Neuronal stem cell (in vitro differentiated cells): ENCODE results near the gene KRT33A.
A peak's percentile ranks its signal among the peaks of the same experiment; 100 is the strongest.

ENCODE experiments used
- DNase-seq: peaks from one replicate; pipeline ENCODE4 v3.0.0-alpha.2; 2013; ENCODE audit warnings: low spot score
- H2AFZ ChIP-seq: one replicate; pipeline ENCODE4 v1.6.1; 2013; ENCODE audit warnings: mild to moderate bottlenecking, low read length, inconsistent platforms
- H2AK5ac ChIP-seq: 2 replicates; pipeline ENCODE4 v1.6.1; 2013; ENCODE audit warnings: low read depth, mild to moderate bottlenecking, inconsistent platforms, low read length, moderate library complexity, mixed read lengths
- H2BK120ac ChIP-seq: 2 replicates; pipeline ENCODE4 v1.6.1; 2013; ENCODE audit warnings: low read depth, mild to moderate bottlenecking, inconsistent platforms, low read length, moderate library complexity, mixed read lengths
- H2BK12ac ChIP-seq: one replicate; pipeline ENCODE4 v1.6.1; 2013; ENCODE audit warnings: low read length, inconsistent platforms
- H2BK15ac ChIP-seq: 2 replicates; pipeline ENCODE4 v1.6.1; 2013; ENCODE audit warnings: mild to moderate bottlenecking, low read length, inconsistent platforms, mixed read lengths
- H2BK5ac ChIP-seq: one replicate; pipeline ENCODE4 v1.6.1; 2013; ENCODE audit warnings: inconsistent platforms, mild to moderate bottlenecking, low read length, moderate library complexity
- H3K14ac ChIP-seq: one replicate; pipeline ENCODE4 v1.6.1; 2013; ENCODE audit warnings: low read length, inconsistent platforms
- H3K18ac ChIP-seq: 2 replicates; pipeline ENCODE4 v1.6.1; 2013; ENCODE audit warnings: low read length, inconsistent platforms
- H3K23ac ChIP-seq: 2 replicates; pipeline ENCODE4 v1.6.1; 2013; ENCODE audit warnings: low read depth, mild to moderate bottlenecking, mixed read lengths, low read length, inconsistent platforms; ENCODE audit not compliant: poor library complexity
- H3K27ac ChIP-seq: replicated peaks from 3 replicates; pipeline ENCODE4 v1.5.1; 2013; ENCODE audit warnings: low read length, inconsistent platforms
- H3K27me3 ChIP-seq, 3 experiments: 2 replicates each; pipeline ENCODE4 v1.6.1; 2013; ENCODE audit warnings: low read length in 3 of 3, mild to moderate bottlenecking in 2 of 3, inconsistent platforms in 1 of 3, low read depth in 1 of 3, mixed read lengths in 1 of 3, moderate library complexity in 1 of 3; ENCODE audit not compliant: control insufficient read depth in 3 of 3, insufficient read depth in 3 of 3
- H3K36me3 ChIP-seq, 2 donors: replicated peaks in 1 of 2; 2 replicates each; pipeline ENCODE4 v1.6.1; 2013; ENCODE audit warnings: low read length in 2 of 2; ENCODE audit not compliant: control insufficient read depth in 2 of 2, insufficient read depth in 2 of 2
- H3K4ac ChIP-seq: 2 replicates; pipeline ENCODE4 v1.6.1; 2013; ENCODE audit warnings: inconsistent platforms, mild to moderate bottlenecking, low read length, moderate library complexity
- H3K4me1 ChIP-seq, 2 donors: 1 replicate in 1 of 2; 2 replicates in 1 of 2; pipeline ENCODE4 v1.6.1; 2013; ENCODE audit warnings: low read length in 2 of 2, low read depth in 1 of 2; ENCODE audit not compliant: control insufficient read depth in 2 of 2, insufficient read depth in 1 of 2
- H3K4me2 ChIP-seq: one replicate; pipeline ENCODE4 v1.6.1; 2013; ENCODE audit warnings: mild to moderate bottlenecking, low read length, inconsistent platforms; ENCODE audit not compliant: insufficient read depth, poor library complexity, severe bottlenecking
- H3K4me3 ChIP-seq, 2 donors: 2 replicates each; pipeline ENCODE4 v1.5.1; 2013; ENCODE audit warnings: low read length in 2 of 2, mild to moderate bottlenecking in 2 of 2, inconsistent platforms in 1 of 2, moderate library complexity in 1 of 2
- H3K79me1 ChIP-seq: one replicate; pipeline ENCODE4 v1.6.1; 2013; ENCODE audit warnings: low read depth, mild to moderate bottlenecking, inconsistent platforms, low read length, moderate library complexity
- H3K9ac ChIP-seq: one replicate; pipeline ENCODE4 v1.6.1; 2013; ENCODE audit warnings: mild to moderate bottlenecking, low read depth, low read length, inconsistent platforms; ENCODE audit not compliant: poor library complexity
- H3K9me3 ChIP-seq, 2 donors: replicated peaks in 1 of 2; 2 replicates each; pipeline versions ENCODE3 to v1.6.1; 2013; ENCODE audit warnings: low read length in 2 of 2, mild to moderate bottlenecking in 2 of 2, inconsistent platforms in 1 of 2, low read depth in 1 of 2, mixed read lengths in 1 of 2, moderate library complexity in 1 of 2; ENCODE audit not compliant: control insufficient read depth in 2 of 2, insufficient read depth in 1 of 2
- H4K8ac ChIP-seq: one replicate; pipeline ENCODE4 v1.6.1; 2013; ENCODE audit warnings: low read depth, mild to moderate bottlenecking, inconsistent platforms, low read length, moderate library complexity
- H4K91ac ChIP-seq: one replicate; pipeline ENCODE4 v1.6.1; 2013; ENCODE audit warnings: low read length, low read depth, mild to moderate bottlenecking, inconsistent platforms; ENCODE audit not compliant: poor library complexity
- WGBS, 2 donors: extraction: QIAGEN DNeasy Blood & Tissue Kit; methylation state at CpG; one replicate each; pipeline ENCODE4 v1.1.7; 2013; ENCODE audit warnings: missing lambda C conversion rate in 2 of 2, mixed read lengths in 1 of 2; ENCODE audit not compliant: insufficient read length in 2 of 2, insufficient replicate concordance in 1 of 2; ENCODE audit errors: extremely low coverage in 2 of 2; 5-methylcytosine and 5-hydroxymethylcytosine counted together

KRT33A gene

DNA sequence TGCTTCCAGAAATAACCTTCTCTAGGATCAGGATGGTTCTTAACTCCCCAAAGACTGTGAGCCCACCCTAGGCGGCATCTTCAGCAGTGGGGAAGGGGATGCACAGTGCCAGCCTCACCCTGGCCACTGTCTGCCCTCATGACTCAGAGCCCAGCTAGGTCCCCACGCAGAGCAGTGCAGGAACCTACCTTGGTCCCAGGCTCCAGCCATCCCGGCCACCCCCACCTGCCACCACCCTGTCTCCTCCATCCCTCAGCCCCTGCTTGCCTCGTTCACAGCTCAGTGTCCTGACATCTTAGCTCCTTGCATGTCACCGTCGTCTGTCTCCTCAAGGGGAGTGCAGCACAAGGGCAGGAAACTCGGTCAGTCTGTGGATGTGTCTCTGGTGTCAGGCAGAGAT is 19.0 kb downstream of the KRT33A start:
- H2AFZ ChIP-seq: no peak overlapping the region
- no peaks in the 10 kb centered on the region for H3K36me3 ChIP-seq
- H3K9ac ChIP-seq: no peak overlapping the region
- H3K4ac ChIP-seq: no peak overlapping the region
- no peak overlapping the region for H3K4me3 ChIP-seq
- H4K91ac ChIP-seq: no peak overlapping the region
- no CpG with 5 or more reads among the region's 7 CpGs for WGBS, 2 donors
- H2BK12ac ChIP-seq: no peak overlapping the region
- peak overlapping the region; percentile 31 for H3K18ac ChIP-seq
- no peaks in the 10 kb centered on the region for H3K9me3 ChIP-seq
- no peaks in the 10 kb centered on the region for H3K4me1 ChIP-seq
- no peak overlapping the region for H2BK5ac ChIP-seq
- H3K27me3 ChIP-seq: no peaks in the 10 kb centered on the region
- H4K8ac ChIP-seq: no peak overlapping the region
- no peak overlapping the region for H2BK15ac ChIP-seq
- no peak overlapping the region for H2BK120ac ChIP-seq
- H3K79me1 ChIP-seq: no peaks in the 10 kb centered on the region
- no peak overlapping the region for H3K23ac ChIP-seq
- H3K27ac ChIP-seq: no peak overlapping the region
- no peak for DNase-seq
- H3K4me2 ChIP-seq: no peak overlapping the region
- H2AK5ac ChIP-seq: no peak overlapping the region
- H3K14ac ChIP-seq: no peak overlapping the region

DNA sequence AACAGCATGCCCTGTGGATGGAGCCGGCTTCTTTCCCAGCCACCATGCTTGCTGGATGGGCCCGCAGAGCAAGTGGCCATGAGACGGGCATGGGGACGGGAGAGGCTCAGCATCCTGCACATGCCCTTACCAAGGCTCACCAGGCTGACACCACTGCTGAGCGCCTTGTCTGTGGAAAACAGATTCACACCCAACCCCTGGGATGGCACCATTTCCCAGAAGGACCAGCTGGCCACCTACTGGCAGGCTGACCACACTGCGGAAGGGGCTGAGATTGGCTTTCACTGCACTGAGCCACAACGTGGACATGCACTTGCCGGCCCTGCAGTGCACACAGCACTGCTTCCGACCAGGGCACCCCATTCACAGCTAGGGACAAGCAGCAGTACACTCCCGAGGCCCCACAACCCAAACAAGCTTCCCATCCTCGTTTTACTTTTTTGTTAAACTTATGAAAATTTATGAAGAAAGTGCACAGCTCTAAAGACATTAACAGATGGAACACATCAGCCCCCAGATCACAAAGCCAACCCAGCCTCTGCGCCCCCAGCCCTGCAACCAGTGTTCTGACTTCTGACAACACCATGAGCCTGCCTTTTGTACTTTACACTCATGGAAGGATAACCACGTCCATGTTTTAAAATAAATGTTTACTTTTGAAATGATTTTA is 21.2 kb downstream of the KRT33A start:
- no CpG with 5 or more reads among the region's 13 CpGs for WGBS, 2 donors
- Histone ChIP-seq H2BK120ac (peak overlapping the region; percentile 44), H2AK5ac (peak overlapping the region; percentile 88), H2BK15ac (peak overlapping the region; percentile 82), H3K14ac (no peak overlapping the region), H3K23ac (no peak overlapping the region), H3K79me1 (no peaks in the 10 kb centered on the region), H4K91ac (no peak overlapping the region), H3K4me2 (no peak overlapping the region), H3K4me3 (no peak overlapping the region), H3K27ac (no peak overlapping the region), H4K8ac (peak overlapping the region; percentile 85), H3K9me3 (no peaks in the 10 kb centered on the region), H3K27me3 (no peaks in the 10 kb centered on the region), H3K18ac (peak overlapping the region; percentile 29), H3K4me1 (no peaks in the 10 kb centered on the region), H2BK12ac (no peak overlapping the region), H2AFZ (no peak overlapping the region), H3K9ac (no peak overlapping the region), H2BK5ac (peak overlapping the region; percentile 89), H3K36me3 (no peaks in the 10 kb centered on the region), H3K4ac (peak overlapping the region; percentile 77)
- DNase-seq: peak; percentile 42

- Histone ChIP-seq H3K14ac (peak overlapping the region; percentile 3), H3K79me1 (no peaks in the 10 kb centered on the region), H3K23ac (no peak overlapping the region), H3K9ac (peak overlapping the region; percentile 63), H3K4me2 (no peak overlapping the region), H3K36me3 (no peaks in the 10 kb centered on the region), H3K18ac (peak overlapping the region; percentile 24), H4K91ac (peak overlapping the region; percentile 56), H3K4ac (no peak overlapping the region), H2BK5ac (peak overlapping the region; percentile 89), H2BK15ac (peak overlapping the region; percentile 19), H3K4me3 (no peak overlapping the region), H3K27ac (no peak overlapping the region), H2AK5ac (peak overlapping the region; percentile 88), H4K8ac (no peak overlapping the region), H3K27me3 (no peaks in the 10 kb centered on the region), H2AFZ (no peak overlapping the region), H3K4me1 (no peaks in the 10 kb centered on the region), H3K9me3 (no peaks in the 10 kb centered on the region), H2BK120ac (peak overlapping the region; percentile 6), H2BK12ac (no peak overlapping the region)
- no CpG with 5 or more reads among the region's 7 CpGs for WGBS, 2 donors
- no peak for DNase-seq
Observed at GRCh38 chr17:41328207-41328606, 22.4 kb downstream of the KRT33A start.

GRCh38 chr17:41327411-41328120 is 23.1 kb downstream of the KRT33A start:
- Histone ChIP-seq H3K9me3 (no peaks in the 10 kb centered on the region), H3K14ac (no peak overlapping the region), H3K36me3 (no peaks in the 10 kb centered on the region), H2AFZ (no peak overlapping the region), H4K8ac (no peak overlapping the region), H3K4me3 (no peak overlapping the region), H3K79me1 (no peaks in the 10 kb centered on the region), H4K91ac (no peak overlapping the region), H3K9ac (peak overlapping the region; percentile 30), H2AK5ac (peak overlapping the region; percentile 88), H2BK12ac (peak overlapping the region; percentile 64), H3K23ac (no peak overlapping the region), H3K4me2 (no peak overlapping the region), H3K18ac (peak overlapping the region; percentile 12), H2BK120ac (peak overlapping the region; percentile 29), H2BK15ac (peak overlapping the region; percentile 19), H3K4me1 (no peaks in the 10 kb centered on the region), H2BK5ac (peak overlapping the region; percentile 89), H3K27me3 (no peaks in the 10 kb centered on the region), H3K4ac (no peak overlapping the region), H3K27ac (no peak overlapping the region)
- no peak for DNase-seq
- WGBS, 2 donors: no CpG with 5 or more reads among the region's 8 CpGs
